ENCODE results near the gene TBC1D22A.

GRCh38 chr22:47164514-47165337 is 402.3 kb downstream of the TBC1D22A start:
- TF ChIP-seq RFX5 (IDR thresholded peaks at IDR 0.05; ENCODE audit: low read length) (no peak), POLR2AphosphoS5 (IDR thresholded peaks at IDR 0.05; ENCODE audit: low read depth, low read length) (no peak), USF2 (IDR thresholded peaks at IDR 0.05; ENCODE audit: borderline replicate concordance, low read depth, low read length) (no peak), CTCF (IDR thresholded peaks at IDR 0.05) (no peak), ZBTB33 (IDR thresholded peaks at IDR 0.05; ENCODE audit: borderline replicate concordance, low read depth) (no peak), TEAD4 (IDR thresholded peaks at IDR 0.05; ENCODE audit: borderline replicate concordance, insufficient read depth) (no peak), ELF1 (IDR thresholded peaks at IDR 0.05) (no peak), RAD21 (IDR thresholded peaks at IDR 0.05; ENCODE audit: low read length) (no peak), MAX (IDR thresholded peaks at IDR 0.05; ENCODE audit: low read depth) (no peak), RXRA (IDR thresholded peaks at IDR 0.05; ENCODE audit: borderline replicate concordance, low read depth) (no peak), CHD2 (IDR thresholded peaks at IDR 0.05; ENCODE audit: low read length, partially characterized antibody) (no peak), YY1 (IDR thresholded peaks at IDR 0.05; ENCODE audit: low read depth) (no peak), NFIC (IDR thresholded peaks at IDR 0.05; ENCODE audit: borderline replicate concordance) (no peak)
